Measurements from ENCODE around the gene NFATC3. TPM values are rescaled to one million over a fixed set of nuclear protein-coding genes. Genes with fewer than 3 reads are reported as not detected.

The NFATC3 gene
- total and polyA plus RNA-seq, 7 donors, result 4.8 to 52.2 (median 42.8) TPM

DNA sequence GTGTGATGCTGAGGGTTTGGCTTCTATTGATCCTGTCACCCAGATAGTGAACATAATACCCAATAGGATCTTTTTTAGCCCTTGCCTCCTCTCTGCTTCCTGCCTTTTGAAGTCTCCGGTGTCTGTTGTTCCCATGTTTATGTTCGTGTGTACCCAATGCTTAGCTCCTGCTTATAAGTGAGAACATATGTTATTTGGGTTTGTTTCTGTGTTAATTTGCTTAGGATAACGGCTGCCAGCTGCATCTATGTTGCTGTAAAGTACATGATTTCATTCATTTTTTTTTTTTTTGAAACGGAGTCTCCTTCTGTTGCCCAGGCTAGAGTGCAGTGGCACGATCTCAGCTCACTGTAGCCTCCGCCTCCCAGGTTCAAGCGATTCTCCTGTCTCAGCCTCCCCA lies 39.1 kb upstream of the NFATC3 start:
- TF ChIP-seq, protein P1, sequence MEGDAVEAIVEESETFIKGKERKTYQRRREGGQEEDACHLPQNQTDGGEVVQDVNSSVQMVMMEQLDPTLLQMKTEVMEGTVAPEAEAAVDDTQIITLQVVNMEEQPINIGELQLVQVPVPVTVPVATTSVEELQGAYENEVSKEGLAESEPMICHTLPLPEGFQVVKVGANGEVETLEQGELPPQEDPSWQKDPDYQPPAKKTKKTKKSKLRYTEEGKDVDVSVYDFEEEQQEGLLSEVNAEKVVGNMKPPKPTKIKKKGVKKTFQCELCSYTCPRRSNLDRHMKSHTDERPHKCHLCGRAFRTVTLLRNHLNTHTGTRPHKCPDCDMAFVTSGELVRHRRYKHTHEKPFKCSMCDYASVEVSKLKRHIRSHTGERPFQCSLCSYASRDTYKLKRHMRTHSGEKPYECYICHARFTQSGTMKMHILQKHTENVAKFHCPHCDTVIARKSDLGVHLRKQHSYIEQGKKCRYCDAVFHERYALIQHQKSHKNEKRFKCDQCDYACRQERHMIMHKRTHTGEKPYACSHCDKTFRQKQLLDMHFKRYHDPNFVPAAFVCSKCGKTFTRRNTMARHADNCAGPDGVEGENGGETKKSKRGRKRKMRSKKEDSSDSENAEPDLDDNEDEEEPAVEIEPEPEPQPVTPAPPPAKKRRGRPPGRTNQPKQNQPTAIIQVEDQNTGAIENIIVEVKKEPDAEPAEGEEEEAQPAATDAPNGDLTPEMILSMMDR (IDR thresholded peaks at IDR 0.05), result no peak
- TF ChIP-seq POLR2A (IDR thresholded peaks at IDR 0.05) (no peak), POLR2AphosphoS5 (IDR thresholded peaks at IDR 0.05) (no peak), EP300 (IDR thresholded peaks at IDR 0.05) (no peak)
- 84 to 88% methylated on average over 7 of the region's 7 CpGs for WGBS, 2 donors
- Histone ChIP-seq H3K4me1 (no peaks in the 10 kb centered on the region), H3K27ac (no peak overlapping the region), H3K4me3 (no peak overlapping the region), H3K27me3 (no peaks in the 10 kb centered on the region), H3K9me3 (no peaks in the 10 kb centered on the region), H3K36me3 (peaks cover 0 to 25% (median 4%) of the 10 kb centered on the region in 4 donors)
- intact Hi-C loops (cut with DNase I), result no loop called here
- no peak for DNase-seq

DNA sequence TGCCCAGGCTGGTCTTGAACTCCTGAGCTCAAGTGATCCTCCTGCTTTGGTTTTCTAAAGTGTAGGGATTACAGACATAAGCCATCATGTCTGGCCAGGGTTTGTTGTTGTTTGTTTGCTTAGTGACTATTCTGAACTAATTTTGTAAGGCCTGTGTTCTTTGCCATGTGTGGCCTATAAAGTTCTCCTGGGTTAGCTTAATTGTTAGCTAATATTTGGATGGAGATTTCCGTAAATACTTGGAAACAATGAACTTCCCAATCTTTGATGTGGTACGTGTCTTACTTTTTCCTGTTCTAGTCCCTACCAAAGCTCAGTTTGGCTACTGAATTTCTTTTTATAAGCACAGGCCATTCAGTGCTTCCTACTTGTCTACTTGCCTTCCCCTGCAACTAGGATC lies 37.2 kb upstream of the NFATC3 start:
- no peak overlapping the region for H3K4me3 ChIP-seq
- peaks cover 0 to 34% (median 4%) of the 10 kb centered on the region in 4 donors for H3K36me3 ChIP-seq
- H3K4me1 ChIP-seq, result no peaks in the 10 kb centered on the region
- intact Hi-C loops (cut with DNase I), result no loop called here
- TF ChIP-seq EP300 (IDR thresholded peaks at IDR 0.05), result no peak
- TF ChIP-seq, protein P1 (IDR thresholded peaks at IDR 0.05), result no peak
- no peak for TF ChIP-seq POLR2AphosphoS5 (IDR thresholded peaks at IDR 0.05)
- no peak for TF ChIP-seq POLR2A (IDR thresholded peaks at IDR 0.05)
- 92 to 95% methylated on average over 2 of the region's 2 CpGs for WGBS, 2 donors
- DNase-seq, result no peak
- H3K9me3 ChIP-seq, result no peaks in the 10 kb centered on the region
- no peak overlapping the region for H3K27ac ChIP-seq
- H3K27me3 ChIP-seq, result no peaks in the 10 kb centered on the region

DNA sequence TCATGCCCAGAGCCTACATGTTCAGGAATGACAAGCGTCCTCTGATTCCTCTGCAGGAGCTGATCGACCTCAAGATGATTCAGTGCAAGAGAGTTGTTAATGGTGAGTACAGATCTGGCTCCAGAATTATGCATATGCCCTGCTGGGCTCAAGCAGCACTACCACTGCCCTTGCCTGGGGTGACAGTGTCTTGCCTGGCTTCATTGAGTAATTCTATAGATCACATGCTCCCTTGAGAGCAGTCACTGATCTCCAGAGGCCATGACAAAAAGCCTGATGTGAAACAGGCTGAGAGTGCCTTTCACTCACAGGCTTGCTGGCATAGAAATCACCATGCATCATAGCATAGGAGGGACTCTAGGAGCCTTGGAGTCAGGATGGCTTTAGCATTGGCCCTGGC lies 35.7 kb upstream of the NFATC3 start:
- 94 to 97% methylated on average over 2 of the region's 2 CpGs for WGBS, 2 donors
- intact Hi-C loops (cut with DNase I), result no loop called here
- Histone ChIP-seq H3K9me3 (no peaks in the 10 kb centered on the region), H3K4me3 (no peak overlapping the region), H3K27me3 (no peaks in the 10 kb centered on the region), H3K36me3 (peaks cover 0 to 49% (median 4%) of the 10 kb centered on the region in 4 donors), H3K27ac (no peak overlapping the region), H3K4me1 (no peaks in the 10 kb centered on the region)
- DNase-seq, result peak; percentile 20
- TF ChIP-seq POLR2AphosphoS5 (IDR thresholded peaks at IDR 0.05), result no peak
- TF ChIP-seq, protein P1 (IDR thresholded peaks at IDR 0.05), result no peak
- TF ChIP-seq POLR2A (IDR thresholded peaks at IDR 0.05), result no peak
- TF ChIP-seq EP300 (IDR thresholded peaks at IDR 0.05), result no peak

DNA sequence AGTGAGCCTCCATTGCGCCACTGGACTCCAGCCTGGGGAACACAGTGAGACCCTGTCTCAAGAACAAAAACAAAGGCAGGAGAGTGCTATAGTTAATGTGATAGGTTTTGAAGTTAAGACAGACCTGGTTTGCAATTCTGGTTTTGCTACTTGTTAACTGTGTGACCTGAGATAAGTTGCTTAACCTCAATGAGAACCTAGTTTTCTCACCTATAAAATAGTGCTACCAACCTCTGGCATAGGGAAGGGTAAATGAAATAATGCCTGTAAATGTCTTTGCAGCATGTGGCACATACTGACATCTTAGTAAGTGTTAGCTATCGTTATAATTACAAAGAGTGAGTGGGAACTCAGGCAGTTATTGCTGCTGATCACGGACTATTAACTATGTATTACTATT lies 29.8 kb upstream of the NFATC3 start:
- intact Hi-C loops (cut with DNase I), result no loop called here
- WGBS, 2 donors, result 94 to 95% methylated on average over 3 of the region's 3 CpGs
- Histone ChIP-seq H3K27ac (no peak overlapping the region), H3K4me3 (no peak overlapping the region), H3K27me3 (no peaks in the 10 kb centered on the region), H3K36me3 (peaks cover 0 to 53% (median 0%) of the 10 kb centered on the region in 4 donors), H3K9me3 (no peaks in the 10 kb centered on the region), H3K4me1 (no peaks in the 10 kb centered on the region)
- DNase-seq, result peak; percentile 15
- TF ChIP-seq POLR2AphosphoS5 (IDR thresholded peaks at IDR 0.05) (no peak), POLR2A (IDR thresholded peaks at IDR 0.05) (no peak), EP300 (IDR thresholded peaks at IDR 0.05) (no peak)
- TF ChIP-seq, protein P1 (IDR thresholded peaks at IDR 0.05), result no peak

DNA sequence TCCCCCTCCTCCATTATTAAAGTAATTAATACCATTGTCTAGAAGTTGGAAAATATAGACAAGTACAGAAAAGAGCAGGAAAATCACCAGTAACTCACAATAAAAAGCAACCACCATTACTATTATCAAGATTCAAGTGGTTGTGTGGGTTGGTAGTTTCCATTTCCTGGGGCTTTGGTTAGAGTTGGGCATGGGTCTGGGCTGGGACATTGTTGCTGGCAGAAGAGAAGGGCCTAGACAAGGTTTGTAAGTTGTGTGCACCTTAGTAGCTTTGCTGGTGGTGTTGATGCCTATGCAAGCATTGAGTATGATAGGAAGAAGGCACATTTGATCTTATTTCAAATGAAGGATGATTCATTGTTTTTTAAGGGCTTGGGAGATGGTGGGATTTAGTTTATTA lies 25.4 kb upstream of the NFATC3 start:
- Histone ChIP-seq H3K27me3 (no peaks in the 10 kb centered on the region), H3K4me1 (peaks cover 0 to 11% (median 3%) of the 10 kb centered on the region in 4 donors), H3K27ac (no peak overlapping the region), H3K9me3 (no peaks in the 10 kb centered on the region), H3K4me3 (no peak overlapping the region), H3K36me3 (peaks cover 0 to 40% (median 0%) of the 10 kb centered on the region in 4 donors)
- peak; percentile 4 for DNase-seq
- TF ChIP-seq POLR2AphosphoS5 (IDR thresholded peaks at IDR 0.05), result no peak
- TF ChIP-seq EP300 (IDR thresholded peaks at IDR 0.05), result no peak
- TF ChIP-seq POLR2A (IDR thresholded peaks at IDR 0.05), result no peak
- TF ChIP-seq, protein P1 (IDR thresholded peaks at IDR 0.05), result no peak
- intact Hi-C loops (cut with DNase I), result no loop called here

Measured in sigmoid colon (tissue), 7 donors.